HG02840 (cell line): ENCODE results near the gene TMEM19.

Experiments used
- ATAC-seq: cut with Tn5 transposase; IDR thresholded peaks from one replicate; pipeline ENCODE4 v1.9.1; 2021; ENCODE audit warnings: mild to moderate bottlenecking, moderate library complexity, moderate number of reproducible peaks; ENCODE audit not compliant: unreplicated experiment, low FRiP score

TMEM19 gene

DNA sequence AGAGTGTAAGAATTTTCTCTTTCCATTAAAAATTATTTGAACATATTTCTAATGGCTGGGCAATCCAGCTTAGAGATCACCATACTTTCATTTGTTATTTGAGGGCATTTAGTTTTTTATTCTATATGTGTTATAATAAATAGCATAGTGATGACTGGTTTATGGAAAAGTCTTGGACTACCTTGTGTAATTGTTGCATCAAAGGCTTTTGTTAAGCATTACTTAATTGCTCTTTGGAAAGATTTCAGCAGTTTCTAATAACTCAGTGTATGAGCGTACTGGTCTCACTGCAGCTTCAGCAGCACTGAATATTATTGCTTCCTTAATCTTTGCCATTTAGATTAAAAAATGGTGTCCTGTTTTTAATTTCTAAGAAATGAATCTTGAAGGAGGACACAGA is 22.8 kb downstream of the TMEM19 start:
- ATAC-seq = no peak

DNA sequence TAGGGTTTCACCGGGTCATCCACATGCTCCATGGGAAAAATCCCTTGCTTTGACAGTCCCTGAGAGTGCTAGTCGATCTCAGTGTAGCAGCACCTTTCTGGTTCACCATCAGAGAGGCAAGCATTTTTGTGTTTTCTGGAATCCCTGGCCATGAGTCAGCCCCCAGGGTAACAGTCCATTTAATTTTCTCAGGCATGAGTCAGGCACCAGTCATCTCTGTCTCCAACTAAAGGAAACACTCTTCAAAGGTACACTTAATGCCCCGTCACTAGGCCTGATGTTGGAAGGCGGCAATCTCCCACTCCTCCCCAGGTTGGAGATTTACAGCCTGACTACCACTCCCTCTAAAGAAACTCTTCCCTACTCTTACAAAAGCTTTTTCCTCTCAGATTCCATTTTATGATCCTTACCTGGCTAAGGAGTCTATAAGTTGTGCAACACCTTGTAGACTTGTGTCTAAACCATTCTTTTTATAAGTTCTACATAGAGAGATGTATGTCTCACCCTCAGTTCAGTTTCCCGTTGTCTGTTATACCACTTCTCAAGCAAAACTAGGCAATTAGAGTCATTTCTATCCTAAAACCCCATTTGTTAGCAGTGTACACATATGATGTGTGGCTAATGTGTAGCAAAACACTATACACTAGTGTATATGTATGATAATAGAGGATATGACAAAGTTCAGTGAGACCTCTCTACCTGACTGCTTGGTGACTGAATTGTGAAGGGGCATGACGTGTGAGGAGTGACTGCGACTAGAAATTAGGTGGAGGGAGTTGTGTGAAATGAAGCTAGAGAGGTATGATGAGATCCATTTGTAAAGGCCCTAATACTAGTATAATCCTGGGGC is 24.6 kb downstream of the TMEM19 start:
- no peak for ATAC-seq

DNA sequence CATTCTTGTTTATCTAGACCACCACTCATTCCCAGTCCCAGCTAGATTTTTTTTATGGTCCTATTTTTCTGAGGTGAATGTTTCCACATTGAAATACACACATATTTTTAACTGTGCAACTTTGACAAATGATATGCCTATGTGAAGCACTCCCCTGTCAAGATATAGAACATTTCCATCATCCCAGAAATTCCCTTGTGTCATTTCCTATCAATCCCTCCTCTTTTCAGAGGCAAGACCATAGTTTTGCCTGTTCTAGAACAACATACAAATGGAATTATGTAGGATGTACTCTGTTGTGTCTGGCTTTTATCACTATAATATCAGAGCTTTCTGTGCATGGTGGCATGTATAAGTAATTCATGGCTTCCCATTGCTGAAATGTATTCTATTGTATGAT is 32.7 kb downstream of the TMEM19 start:
- ATAC-seq = no peak

DNA sequence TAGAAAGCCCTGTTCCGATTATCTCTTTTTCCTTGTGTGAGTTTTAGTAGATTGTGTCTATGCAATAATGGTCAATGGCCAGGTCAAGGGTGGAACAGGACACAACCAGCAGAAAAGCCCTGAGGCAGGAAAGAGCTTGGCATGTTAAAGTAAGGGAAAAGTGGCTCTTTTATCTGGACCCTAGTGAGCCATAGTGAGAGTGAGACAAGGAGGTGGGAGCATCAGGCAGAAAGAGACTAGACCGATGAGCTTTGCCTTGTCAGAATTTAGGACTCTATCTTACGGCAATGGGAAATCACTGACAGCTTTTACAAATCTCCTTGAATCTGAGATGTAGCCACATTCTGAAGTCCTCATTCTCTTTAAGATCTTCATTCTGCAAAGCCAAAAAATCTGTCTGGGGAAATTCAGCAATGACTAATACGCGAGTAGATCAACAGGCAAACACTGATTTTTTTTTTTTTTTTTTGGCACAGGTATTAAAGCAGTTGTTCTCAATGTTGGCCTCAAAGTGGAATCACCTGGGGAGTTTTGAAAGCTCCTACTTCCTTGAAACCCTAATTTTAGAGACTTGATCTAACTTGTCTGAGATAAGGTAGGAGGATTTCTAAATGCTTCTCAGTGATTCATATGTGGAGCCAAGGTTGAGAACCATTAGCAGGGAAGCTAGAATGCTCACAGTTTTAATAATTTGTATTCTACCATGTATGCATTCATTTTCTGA is 33.9 kb downstream of the TMEM19 start:
- no peak for ATAC-seq

DNA sequence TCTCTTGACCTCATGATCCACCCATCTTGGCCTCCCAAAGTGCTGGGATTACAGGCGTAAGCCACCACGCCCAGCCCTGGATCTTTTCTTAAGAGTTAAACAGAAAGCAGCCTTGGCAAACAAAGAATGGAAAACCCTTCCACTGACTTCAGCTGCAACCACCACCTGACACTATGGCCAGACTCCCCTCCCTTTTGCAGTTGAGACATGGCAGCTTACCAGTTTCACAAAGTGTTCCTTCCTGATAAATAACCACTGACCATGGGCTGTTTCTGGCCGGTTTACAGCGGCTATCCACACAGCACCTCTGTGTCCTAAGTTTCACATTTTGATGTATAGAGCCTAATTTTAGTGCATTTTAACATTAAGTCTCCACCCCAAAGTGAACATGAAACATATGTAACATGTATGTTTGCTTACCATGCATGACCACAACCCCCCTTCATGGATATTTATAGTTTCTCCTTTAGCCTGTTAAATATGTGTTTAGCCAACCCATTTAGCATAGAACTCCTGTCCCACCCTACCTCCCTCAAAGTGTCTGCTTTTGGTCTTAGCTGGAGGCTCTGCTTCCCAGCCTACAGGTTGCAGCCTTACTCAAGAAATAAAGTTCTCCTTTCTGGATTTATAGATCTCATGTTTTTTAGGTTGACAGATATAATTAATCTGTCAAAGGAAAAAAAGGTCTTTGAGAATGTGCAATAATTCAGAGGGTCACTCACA is 36.1 kb downstream of the TMEM19 start:
- no peak for ATAC-seq

DNA sequence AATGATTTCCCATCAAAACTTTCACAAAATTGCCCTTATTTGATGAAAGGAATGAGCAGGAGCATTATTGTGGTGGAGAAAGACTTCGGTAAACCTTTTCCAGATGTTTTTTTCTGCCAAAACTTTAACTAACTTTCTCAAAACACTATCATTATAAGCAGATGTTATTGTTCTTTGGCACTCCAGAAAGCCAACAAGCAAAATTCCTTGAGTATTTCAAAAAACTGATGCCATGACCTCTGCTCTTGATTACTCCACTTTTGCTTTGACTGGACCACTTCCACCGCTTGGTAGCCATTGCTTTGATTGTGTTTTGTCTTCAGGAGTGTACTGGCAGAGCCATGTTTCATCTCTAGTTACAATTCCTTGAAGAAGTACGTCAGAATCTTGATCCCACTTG is 39.1 kb downstream of the TMEM19 start:
- no peak for ATAC-seq

DNA sequence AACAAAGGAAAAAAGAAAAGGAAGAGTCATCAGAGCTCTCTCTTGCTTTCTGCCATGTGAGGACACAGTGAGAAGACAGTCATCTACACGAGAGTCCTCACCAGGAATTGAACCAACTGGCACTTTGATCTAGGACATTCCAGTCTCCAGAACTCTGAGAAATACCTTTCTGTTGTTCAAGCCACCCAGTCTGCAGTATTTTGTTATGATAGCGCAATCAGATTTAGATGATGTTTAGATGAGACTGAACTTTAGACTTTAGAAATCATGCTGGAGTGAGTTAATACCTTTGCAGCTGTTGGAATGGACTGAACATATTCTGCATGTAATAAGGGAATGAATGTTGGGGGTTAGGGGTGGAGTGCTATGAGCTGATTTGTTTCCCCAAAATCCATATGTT is 40.7 kb downstream of the TMEM19 start:
- ATAC-seq = no peak

DNA sequence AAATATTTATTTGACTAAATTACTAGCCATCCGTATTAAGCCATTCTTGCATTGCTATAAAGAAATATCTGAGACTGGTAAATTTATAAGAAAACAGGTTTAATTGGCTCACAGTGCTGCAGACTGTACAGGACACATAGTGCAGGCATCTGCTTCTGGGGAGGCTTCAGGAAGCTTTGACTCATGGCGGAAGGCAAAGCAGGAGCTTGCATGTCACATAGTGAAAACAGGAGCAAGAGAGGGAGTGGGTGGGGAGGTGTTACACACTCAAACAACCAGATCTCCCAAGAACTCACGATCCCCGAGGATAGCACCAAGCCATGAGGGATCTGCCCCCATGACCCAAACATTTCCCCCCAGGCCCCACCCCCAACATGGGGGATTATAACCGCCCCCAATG is 42.1 kb downstream of the TMEM19 start:
- no peak for ATAC-seq

DNA sequence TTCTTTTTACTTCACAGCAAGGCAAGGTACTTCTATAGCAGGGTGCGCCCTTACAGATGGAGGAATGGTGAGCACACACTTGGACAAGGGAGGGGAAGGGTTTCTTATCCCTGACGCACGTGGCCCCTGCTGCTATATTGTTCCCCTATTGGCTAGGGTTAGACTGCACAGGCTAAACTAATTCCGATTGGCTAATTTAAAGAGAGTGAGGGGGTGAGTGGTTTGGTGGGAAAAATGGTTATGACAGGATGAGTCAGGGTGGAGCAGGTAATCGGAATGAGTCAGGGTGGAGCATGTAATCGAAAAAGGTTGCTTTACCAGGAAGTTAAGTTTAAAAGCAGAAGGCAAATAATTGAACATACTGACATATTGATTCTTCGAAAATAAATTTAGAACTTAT is 45.1 kb downstream of the TMEM19 start:
- no peak for ATAC-seq

DNA sequence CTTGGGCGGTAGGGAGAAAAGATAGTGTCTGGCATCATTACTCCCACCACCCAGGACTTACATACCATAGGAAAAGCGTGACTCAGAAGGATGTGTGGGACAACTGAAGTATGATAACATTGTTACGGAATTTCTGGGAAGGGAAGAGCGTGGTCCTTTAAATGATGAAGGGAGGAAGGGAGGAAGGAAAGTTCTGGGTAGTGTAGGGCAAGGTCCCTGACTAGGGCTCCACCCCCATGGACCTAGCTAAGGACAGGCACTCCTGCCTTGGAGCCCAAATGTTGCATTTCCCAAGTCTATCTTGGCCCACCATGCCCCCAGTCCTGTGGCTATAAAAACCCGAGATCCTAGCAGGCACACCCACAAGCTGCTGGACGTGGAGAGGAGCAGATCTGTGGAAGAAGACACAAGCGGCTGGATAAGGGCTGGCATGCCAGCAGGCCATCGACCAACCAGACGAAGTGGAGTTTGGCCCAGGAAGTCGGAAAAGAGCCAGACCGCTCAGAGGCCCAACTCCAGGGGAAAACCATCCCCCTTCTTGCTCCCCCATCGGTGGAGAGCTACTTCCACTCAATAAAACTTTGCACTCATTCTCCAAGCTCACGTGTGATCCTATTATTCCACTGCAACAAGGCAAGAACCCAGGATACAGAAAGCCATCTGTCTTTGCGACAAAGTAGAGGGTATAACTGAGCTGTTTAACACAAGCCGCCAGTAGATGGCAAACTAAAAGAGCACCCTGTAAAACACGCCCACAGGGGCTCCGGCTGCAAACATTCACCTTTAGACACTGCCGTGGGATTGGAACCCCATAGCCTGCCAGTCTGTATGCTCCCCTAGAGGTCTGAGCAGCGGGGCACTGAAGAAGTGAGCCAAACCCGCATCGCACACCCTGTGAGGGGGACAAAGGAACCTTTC is 45.8 kb downstream of the TMEM19 start:
- ATAC-seq = no peak

DNA sequence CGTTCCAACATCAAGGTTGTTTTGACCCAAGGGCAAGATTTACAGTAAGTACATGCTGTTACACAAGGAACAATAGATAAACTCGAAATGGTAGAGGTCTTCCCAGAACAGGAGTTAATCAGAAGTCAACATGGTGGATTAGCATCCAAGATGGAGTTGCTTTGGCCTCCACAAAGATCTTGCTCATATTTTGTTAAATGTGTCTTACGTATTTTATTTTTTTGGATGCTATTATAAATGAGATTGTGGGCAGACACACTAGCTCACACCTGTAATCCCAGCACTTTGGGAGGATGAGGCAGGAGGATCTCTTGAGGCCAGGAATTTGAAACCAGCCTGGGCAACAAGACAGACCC is 46.5 kb downstream of the TMEM19 start:
- ATAC-seq = no peak

DNA sequence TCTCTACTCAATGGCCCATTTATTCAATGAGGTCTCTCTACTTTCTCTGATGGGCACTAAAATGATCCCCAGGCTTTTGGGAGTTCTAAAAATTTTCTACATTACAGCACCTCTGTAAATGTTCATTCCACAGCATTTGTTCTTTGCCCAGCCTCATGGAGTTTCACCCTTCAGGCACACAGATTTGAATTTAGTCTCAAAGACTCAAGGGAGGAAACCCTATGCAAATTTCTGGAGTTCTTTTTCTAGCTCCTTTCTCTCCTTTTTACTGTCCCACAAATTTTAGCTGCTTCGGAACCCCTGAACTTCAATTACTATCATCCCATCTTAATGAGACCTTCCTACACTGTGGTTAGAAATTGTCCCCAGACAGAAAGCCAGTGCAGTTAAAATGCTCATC is 51.3 kb downstream of the TMEM19 start:
- no peak for ATAC-seq

DNA sequence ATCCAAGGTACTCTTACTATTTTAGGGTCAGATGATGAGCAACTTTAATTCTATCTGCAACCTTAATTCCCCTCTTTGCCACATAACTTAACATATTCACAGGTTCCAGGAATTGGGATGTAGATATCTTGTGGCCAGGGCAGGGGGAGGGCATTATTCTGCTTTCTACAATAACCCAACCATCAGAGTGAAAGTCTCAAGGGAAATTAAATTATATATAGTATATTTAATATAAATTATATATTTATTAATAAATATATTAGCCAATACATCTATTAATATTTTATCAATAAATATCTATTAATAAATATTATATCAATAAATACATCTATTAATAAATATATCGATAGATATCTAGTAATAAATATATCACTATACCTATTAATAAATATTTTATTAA is 57.1 kb downstream of the TMEM19 start:
- ATAC-seq = no peak

DNA sequence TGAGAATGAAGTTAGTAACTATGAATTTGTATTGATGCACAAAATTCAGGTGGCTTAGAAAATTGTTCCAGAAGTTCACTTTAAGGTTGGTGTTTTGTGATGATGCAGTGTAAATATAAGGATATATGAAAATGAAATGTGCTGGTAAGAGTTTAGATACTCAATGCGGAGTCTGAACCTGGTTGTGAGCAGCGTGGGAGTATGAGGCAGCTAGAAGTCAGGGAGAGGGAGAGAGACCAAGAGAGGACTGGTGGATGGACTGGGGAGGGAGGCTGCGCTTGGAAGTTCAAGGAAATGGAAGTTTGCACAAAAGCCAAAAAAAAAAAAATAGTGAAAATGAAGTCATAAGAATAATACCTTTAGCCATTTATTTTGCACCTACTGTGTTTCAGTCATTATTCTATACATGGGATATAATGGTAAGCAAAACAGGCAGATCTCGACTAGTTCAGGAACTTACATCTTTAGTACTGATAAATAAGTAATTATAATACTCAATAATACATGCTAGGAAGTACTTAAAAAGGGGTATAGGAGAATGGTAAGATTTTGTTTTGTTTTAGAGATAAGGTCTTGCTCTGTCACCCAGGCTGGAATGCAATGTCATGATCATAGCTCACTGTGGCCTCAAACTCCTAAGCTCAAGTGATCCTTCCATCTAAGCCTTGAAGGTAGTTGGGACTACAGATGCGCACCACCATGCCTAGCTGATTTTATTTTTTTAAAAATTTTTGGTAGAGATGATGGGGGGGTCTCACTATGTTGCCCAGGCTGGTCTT is 58.8 kb downstream of the TMEM19 start:
- ATAC-seq = no peak

DNA sequence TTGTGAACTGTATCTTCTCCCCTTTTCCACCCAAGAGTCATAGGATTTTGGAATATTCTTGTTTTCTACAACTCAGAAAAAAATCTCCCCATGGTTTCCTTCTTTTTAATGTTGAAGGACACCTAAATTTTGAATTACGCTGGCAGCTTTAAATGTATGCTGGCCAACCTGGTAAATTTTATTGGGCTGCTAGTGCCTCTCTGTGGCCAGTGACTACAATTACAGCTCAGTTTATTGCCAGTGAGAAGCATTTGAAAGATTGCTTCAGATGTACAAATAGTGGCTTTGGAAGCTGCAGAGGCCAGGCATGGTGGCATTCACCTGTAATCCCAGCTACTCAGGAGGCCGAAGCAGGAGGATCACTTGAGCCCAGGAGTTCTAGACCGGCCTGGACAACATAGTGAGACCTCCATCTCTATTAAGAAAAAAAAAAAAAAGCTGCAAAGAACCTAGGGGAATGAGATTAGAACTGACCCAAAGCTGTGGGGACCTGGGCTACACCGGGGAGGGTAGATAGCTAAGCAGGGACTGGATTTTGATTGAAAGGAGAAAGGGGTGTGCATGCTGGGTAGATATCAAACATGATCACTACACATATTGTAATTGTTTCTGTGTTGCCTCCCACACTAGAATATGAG is 61.2 kb downstream of the TMEM19 start:
- peak; percentile 89 for ATAC-seq

DNA sequence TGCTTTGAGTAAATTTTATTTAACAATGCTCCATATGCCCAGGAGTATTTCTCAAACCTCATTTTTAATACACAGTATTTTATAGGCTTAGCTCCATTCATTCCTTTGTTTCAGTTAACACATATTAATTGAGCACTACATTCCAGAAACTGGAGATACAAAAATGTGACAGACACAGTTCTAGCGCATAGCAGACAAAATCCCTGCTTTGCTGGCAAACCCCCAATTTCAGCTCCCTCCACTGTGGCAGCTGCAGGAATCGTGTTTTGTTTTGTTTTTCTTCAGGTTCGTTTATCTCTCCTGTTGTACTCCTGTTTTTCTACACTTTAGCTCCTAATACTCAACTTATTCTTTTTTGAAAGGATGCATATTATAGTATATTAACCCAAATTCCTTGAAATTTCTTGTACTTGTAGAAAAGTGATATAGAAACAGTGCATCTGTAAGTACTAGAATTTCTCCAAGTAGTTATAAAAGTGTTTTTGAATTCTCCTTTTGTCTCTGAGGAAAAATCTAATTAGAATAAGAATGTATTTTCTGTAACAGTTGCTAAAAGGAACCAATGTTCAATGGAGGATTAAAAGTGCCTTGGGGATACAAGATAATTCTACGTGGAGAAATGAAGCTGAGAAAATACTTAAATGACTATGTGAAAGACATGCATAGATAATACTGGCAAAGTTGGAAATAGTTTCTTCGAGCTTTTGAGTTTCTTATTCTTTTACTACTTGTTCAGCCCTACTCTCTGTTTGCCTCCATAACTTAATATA is 62.4 kb downstream of the TMEM19 start:
- no peak for ATAC-seq

DNA sequence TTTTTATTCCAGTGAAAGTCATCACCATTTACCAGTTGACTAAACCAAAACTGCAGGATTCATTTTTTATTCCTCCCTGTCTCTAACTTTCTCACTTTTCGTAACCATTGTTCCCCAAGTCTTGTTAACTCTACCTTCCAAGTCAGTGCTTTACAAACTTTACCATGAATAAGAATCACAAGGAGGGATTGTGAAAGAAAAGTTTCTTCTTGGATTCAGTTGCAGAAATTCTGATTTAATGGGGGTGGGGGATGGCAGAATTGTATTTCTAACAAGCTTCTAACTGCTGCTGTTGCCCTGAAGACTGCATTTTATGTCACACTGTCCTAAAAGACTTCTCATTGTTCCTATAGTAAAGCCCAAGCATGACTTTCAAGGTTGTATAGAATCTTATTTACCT is 63.8 kb downstream of the TMEM19 start:
- ATAC-seq = no peak

DNA sequence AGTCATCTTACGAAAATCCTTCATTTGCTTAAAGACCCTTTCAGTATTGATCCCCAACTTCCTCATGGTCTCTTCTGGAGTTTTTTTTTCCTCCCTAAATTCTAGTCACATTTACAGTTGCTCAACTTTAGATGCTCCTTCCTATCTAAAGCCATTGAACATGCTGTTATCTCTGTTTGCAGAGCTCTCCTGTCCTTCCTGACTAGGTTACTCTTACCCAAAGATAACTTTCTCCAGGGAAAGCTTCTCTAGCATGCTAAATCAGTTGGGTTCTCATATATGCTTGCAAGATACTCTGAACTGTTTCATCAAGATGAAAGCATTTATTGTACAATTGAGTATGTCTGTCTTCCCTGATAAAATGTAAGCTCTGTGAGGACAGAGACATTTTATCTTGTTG is 67.0 kb downstream of the TMEM19 start:
- ATAC-seq = no peak
